Activated CD8-positive, alpha-beta memory T cell treated with anti-CD3 and anti-CD28 coated beads for 24 hours (primary cell): ENCODE measurements around the gene SYCP2.
"Not testable (repeated sequence)": the region's sequence is repeated elsewhere in the genome, so short reads cannot be mapped to it uniquely, and the experiment has no call there.

Source experiments
- DNase-seq: peaks from one replicate; pipeline ENCODE4 v3.0.0-alpha.2; 2020

Gene SYCP2

DNA sequence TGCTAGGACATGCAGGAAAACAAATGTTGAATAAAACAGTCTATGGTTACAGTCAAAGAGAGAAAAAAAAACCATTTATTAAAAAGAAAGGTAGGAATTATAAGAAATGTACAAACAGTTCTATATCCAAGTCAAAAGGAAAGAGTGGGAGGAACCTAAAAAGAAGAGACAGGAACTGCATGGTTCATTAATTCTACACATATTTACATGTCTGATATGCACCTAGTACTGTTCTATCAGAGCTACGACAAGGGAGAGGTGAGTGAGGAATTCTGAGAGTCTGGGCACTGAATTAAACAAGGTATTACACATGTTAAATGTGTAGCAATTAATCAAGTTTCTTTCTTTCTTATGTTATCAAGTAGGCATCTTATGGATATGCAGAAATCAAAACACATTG is 41.9 kb downstream of the SYCP2 start:
- DNase-seq = no peak

DNA sequence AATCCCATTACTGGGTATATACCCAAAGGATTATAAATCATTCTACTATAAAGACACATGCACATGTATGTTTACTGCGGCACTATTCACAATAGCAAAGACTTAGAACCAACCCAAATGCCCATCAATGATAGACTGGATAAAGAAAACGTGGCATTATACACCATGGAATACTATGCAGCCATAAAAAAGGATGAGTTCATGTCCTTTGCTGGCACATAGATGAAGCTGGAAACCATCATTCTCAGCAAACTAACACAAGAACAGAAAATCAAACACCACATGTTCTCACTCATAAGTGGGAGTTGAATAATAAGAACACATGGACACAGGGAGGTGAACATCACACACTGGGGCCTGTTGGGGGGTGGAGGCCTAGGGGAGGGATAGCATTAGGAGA is 43.4 kb downstream of the SYCP2 start:
- not testable (repeated sequence) for DNase-seq

DNA sequence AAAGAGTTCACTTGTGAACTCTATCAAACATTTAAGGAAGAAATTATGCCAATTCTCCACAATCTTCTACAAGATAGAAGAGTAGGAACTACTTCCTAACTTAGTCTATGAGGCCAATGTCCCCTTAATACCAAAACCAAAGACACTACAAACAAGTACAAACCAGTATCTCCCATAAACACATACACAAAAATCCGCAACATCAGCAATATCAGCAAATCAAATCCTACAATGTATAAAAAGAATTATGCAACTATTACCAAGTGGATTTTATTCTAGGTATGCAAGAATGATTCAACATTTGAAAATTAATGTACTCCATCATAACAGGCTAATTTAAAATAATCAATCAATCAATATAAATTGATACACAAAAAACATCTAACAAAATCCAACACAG is 45.4 kb downstream of the SYCP2 start:
- DNase-seq = no peak

DNA sequence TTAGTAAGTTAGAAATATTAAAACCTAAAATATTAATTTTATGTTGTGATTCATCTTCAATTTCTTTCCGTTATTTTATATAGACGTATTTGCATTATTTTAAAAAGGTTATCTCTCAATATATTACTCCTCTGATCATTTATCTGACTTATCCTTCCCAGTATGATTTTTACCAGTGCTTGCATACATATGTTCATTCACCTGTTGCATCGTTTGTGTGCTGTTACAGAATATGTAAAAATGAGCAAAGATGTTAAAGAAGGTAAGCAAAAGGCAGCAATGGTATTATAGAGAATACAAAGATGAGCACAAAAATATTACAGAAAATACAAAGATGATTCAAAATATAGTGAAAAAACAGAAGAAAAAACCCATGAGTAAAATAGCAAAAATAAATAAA is 48.9 kb downstream of the SYCP2 start:
- no peak for DNase-seq

- no peak for DNase-seq
Observed at GRCh38 chr20:59880198-59880597, 53.2 kb downstream of the SYCP2 start.

DNA sequence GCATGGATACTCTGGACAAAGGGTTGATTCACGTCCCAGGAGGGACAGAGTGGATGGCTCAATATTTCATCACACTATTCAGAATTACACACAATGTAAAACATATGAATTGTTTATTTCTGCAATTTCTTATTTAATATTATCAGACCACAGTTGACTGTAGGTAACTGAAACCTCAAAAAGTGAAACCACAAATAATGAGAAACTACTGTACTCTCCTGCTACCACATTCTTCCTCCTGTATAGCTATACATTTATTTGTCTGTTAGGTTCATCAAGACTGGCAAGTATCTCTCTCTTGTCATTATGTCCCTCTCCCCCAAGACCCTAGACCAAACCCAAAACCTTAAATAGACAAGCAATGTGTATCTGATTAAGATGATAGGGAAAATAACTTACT is 60.0 kb downstream of the SYCP2 start:
- no peak for DNase-seq

DNA sequence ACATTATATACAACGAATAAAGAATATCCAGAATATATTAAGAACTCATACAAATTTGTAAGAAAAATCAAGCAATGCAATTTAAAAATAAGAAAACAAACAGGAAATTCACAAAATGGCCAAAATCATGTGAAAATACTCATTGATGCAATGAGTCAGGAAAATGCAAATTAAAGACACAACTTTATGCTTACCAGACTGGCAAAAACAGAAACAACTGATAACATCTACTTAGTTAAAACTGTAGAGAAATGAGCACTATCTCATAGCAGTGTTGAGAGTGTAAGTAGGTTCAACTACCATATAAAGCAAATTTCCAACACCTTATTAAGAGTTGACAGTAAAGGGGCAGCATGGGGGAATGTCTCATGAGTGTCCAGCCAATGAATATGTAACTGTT is 62.3 kb downstream of the SYCP2 start:
- no peak for DNase-seq

DNA sequence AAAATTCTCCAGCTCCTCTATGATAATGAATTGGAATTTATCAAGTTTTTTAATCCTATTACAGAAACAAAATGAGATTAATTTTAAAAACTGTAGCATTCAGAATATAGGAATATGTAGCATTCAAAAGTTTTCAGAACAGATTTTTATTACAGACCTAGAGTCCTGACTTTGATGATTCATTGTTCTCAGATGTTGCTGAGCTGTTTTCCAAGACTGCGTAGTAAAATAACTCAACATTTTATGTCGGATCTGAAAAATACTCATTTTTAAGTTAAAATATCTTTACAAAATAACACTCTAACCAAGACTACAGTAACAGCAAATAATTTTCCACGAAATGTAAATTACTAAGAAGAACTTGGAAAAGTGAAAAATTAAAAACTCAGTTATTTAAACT is 67.1 kb downstream of the SYCP2 start:
- no peak for DNase-seq

DNA sequence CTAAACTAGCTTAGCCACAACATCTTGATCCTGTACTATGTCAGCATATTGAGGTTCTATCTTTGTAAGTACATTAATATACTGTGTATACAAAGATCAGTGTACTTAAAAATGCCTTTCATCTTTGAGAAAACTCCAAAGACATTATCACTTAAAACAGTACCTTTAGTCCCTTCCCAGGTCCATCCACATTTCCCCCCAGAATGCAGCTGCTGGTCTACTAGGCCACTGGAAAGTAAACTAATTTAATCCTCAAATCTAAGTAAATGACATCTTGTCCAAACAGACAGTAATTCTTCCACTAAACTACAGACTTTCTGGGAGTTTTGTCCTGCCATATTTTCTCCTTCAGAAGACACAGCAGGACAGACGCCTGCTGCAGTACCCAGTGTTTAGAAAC is 68.7 kb downstream of the SYCP2 start:
- no peak for DNase-seq

- no peak for DNase-seq
Observed at GRCh38 chr20:59863058-59863457, 70.4 kb downstream of the SYCP2 start.

- no peak for DNase-seq
Observed at GRCh38 chr20:59861401-59861800, 72.0 kb downstream of the SYCP2 start.

DNA sequence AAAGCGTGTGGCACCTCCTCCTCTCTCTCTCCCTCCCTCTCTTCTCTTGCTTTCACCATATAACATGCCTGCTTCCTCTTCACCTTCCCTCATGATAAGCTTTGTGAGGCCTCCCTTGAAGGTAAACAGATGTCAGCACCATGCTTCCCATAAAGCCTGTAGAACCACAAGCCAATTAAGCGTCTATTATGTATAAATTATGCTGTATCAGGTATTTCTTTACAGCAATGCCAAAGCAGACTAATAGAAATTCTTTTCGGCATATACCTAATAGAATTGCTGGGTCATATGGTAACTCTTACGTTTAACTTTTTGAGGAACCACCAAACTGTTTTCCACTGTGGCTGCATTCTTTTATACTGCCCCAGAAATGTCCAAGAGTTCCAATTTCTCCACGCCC is 75.0 kb downstream of the SYCP2 start:
- DNase-seq = no peak

- DNase-seq = no peak
Observed at GRCh38 chr20:59857966-59858365, 75.5 kb downstream of the SYCP2 start.

DNA sequence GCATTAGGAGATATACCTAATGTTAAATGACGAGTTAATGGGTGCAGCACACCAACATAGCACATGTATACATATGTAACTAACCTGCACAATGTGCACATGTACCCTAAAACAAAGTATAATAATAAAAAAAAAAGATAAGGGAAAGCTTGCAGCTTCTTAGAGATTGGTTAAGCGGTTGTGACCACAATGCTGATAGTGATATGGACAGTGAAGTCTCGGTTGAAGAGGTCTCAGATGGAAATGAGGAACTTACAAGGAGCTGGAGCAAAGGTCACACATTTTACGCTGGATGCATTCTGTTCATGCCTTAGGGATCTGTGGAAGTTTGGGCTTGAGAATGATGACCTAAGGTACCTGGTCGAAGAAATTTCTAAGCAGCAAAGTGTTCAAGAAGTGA is 76.5 kb downstream of the SYCP2 start:
- not testable (repeated sequence) for DNase-seq

DNA sequence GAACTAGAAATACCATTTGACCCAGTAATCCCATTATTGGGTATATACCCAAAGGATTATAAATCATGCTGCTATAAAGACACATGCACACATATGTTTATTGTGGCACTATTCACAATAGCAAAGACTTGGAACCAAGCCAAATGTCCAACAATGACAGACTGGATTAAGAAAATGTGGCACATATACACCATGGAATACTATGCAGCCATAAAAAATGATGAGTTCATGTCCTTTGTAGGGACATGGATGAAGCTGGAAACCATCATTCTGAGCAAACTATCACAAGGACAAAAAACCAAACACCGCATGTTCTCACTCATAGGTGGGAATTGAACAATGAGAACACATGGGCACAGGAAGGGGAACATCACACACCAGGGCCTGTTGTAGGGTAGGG is 76.9 kb downstream of the SYCP2 start:
- not testable (repeated sequence) for DNase-seq

DNA sequence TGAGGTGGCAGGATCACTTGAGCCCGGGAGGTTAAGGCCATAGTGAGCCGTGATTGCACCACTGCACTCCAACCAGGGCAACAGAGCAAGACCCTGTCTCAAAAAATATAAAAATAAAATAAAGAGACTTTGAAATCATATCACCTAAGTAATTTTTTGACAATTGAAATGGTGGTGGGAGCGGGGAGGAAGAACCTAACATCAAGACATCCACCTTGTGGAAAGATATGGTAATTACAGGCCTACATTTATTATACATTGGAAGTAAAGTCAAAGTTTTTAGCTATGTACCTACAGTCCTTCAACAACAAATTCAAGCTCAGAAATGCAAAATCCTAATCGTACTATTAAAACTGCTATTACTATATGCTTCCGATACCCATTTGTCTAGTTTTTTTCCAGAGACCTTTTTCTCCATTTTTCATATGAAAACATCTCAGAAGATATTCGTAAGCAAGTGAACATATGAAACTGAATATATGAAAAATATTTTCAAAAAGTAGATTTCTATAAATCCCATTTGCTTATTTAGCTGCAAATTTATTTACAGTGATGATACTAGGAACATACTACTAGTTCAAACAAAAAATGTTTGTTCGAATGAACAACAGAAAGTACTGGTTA is 83.3 kb downstream of the SYCP2 start:
- no peak for DNase-seq

DNA sequence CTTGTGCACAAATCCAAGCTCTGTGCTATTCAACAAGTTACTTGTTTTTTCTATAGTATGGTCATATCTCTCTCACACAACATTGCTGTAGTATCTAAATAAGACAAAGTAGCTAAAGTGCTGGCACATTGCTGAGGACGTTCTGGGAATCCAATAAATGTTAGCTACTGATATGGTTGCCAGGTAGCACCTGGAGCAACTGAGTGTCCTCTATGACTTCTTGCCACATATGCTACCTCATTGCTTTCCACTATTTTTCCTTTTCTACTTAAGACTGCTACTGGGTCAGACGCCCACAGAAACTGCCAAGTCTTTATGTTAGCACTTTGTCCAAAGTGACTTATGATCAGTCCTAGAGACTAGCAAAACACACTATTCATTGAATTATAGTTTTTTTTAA is 85.3 kb downstream of the SYCP2 start:
- no peak for DNase-seq

DNA sequence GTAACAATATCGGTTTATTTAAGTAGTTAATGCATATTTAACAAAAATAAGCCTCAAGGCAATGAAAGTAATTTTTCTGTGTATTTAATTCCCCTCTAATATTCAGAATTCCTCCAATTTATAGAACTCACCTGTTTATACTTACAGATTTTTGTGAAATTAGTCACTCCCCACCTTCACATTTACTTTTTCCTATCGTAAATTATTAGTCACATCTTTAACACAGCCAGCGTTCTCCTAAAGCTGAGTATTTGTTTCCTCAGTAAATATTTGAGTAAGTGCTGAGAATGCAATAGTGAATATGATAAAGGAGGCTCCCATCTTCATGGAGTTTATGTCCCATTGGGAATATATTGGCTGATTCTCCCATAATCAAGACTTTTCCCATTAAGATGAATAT is 88.0 kb downstream of the SYCP2 start:
- no peak for DNase-seq

DNA sequence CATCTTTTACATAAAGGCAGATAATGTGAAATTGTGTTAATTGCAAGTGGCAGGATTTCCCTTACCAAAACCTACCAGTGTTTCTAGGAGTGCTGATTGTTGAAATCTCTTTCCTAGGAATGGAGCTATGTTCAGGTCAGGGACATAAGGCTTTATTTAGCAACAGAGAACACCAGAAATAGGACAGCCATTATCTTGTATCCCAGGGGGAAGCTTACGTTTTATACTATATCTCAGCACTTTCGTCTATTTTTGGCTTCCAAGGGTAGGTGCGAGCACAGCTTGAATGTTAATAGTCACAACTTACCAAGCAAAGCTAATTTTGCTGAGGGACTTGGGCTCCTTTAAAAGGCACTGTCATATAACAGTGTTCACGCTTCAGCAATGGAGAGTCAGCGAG is 94.0 kb downstream of the SYCP2 start:
- DNase-seq = no peak

DNA sequence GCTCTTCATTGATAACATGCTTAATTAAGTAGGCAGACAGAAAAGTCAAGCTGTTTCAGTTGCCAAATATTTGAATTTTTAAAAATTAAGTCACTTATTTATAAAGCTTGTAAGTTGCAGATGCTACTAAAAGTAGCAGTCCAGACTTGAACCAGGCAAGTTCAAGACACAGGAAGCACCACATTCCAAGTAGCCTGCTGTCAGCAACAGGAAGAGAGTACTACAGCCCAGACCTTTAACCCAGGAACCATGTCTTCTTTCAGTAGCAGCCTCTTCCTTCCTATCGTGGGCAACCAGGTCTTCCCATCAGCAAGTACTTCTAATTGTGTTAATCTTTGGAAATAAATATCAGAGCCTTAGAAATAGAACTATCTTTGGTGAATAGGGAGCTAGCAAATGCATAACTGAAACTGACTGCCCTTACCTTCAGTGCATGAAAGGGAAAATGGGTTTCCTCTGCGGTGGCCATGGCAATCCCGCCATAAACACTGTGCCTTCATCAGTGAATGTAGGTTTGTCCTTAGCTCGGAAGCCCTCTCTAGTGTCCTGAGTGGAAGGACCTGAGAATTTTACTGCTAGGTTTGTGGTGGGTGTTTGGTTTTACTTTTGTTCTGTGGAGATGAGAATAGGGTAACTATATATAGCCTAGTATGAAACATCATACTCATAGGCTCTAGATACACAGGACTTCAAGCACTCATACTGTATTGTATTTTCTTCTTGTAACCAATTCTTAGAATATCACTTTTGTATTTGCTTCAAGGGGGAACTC is 95.6 kb downstream of the SYCP2 start:
- no peak for DNase-seq

GRCh38 chr20:59836767-59837166 is 96.7 kb downstream of the SYCP2 start:
- no peak for DNase-seq

- DNase-seq = no peak
Observed at GRCh38 chr20:59835448-59836395, 97.7 kb downstream of the SYCP2 start.

- no peak for DNase-seq
Observed at GRCh38 chr20:59835057-59835447, 98.4 kb downstream of the SYCP2 start.
